HEK293T (cell line): ENCODE results near the gene LGI1.

Experiments
- BHLHE40 ChIP-seq: fragments of 450-650 bp; IDR thresholded peaks from 2 replicates; pipeline ENCODE4 v1.6.1; 2016; ENCODE audit warnings: mild to moderate bottlenecking, moderate library complexity, borderline replicate concordance
- L3MBTL2 ChIP-seq: fragments of 450-650 bp; conservative IDR thresholded peaks from 2 replicates; pipeline ENCODE4 v1.6.1; 2016; ENCODE audit warnings: mild to moderate bottlenecking
- PKNOX1 ChIP-seq: fragments of 450-650 bp; IDR thresholded peaks from 2 replicates; pipeline ENCODE4 v1.6.1; 2016
- SP1 ChIP-seq: fragments of 450-650 bp; IDR thresholded peaks from 2 replicates; pipeline ENCODE4 v1.6.1; 2017
- TARDBP ChIP-seq: fragments of 450-650 bp; IDR thresholded peaks from 2 replicates; pipeline ENCODE4 v1.6.1; 2016

- TF ChIP-seq SP1: no peak
- TF ChIP-seq TARDBP: no peak
- no peak for TF ChIP-seq L3MBTL2
- no peak for TF ChIP-seq PKNOX1
- TF ChIP-seq BHLHE40: no peak
Observed at GRCh38 chr10:93826355-93826754, 68.6 kb downstream of the LGI1 start.
